Activated CD4-positive, alpha-beta T cell treated with anti-CD3 and anti-CD28 coated beads, Interleukin-2, amount 50 U/mL, for 4 hours (primary cell): ENCODE results near the gene SFRP5.

ENCODE experiments used
- DNase-seq, 2 experiments: peaks; one replicate each; pipeline ENCODE4 v3.0.0-alpha.2; 2020

Gene SFRP5, protein sequence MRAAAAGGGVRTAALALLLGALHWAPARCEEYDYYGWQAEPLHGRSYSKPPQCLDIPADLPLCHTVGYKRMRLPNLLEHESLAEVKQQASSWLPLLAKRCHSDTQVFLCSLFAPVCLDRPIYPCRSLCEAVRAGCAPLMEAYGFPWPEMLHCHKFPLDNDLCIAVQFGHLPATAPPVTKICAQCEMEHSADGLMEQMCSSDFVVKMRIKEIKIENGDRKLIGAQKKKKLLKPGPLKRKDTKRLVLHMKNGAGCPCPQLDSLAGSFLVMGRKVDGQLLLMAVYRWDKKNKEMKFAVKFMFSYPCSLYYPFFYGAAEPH

DNA sequence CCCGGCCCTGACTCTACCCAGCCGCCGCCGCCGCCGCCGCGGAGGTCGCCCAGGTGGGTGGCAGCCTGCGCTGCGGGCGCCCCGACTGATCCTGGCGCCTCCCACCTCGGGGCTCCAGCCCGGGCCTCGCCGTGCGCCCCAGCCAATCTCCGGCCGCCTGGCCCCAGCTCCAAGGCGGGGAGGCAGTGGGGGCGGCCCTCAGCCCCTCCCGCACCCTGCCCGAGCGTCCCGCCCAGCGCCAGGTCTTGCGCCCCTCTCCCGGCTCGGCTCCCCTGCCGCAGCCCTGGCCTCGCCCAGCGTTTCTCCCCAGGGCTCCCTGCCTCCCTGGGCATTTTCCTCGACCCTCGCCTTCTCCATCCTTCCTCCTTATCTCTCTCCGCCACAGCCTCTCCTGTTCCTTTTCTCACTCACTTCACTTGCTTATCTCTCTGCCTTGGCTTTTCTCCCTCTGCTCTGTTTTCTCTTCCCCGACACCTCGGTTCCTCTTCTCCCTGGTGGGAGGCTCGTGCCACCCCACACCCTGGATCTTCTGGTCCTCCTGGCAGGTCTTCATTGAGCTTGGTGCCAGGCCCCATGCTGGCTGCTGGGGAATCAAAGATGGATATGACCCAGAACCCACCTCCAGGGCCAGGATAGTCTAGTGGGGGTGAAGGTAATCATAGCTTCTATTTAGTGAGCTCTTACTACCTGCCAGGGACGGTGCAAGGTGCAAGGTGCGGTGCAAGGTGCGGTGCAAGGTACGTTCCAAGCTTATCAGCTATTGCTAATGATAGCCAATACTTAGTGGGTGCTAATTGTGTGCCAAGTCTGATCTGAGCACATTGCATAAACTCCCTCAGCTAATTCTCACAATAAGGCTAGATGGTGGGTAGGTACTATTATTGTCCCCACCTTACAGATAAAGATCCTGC lies at the start of gene SFRP5:
Gene SFRP5, minus strand, starts transcription at position 87 of the 911 bp plus-strand sequence. CDS start 166 bp downstream, outside the sequence.
- no peak for DNase-seq

DNA sequence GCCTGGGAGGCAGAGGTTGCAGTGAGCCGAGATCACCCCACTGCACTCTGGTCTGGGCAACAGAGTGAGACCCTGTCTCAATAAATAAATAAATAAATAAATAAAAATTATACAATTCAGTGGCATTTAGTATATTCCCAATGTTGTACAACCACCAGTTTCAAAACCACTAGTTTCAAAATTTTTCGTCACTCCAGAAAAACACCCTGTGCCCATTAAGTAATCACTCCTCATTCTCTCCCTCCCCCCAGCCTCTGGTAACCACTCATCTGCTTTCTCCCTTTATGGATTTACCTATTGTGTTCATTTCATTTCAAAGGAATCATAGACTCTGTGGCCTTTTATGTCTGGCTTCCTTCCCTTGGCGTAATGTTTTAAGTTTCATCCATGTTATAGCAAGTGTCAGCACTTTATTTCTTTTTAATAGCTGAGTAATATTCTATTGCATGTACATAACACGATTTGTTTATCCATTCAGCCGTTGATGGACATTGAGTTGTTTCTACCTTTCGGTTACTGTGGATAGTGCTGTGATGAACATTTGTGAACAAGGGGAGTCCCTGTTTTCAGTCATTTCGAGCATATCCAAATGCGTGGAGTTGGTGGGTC lies 48.4 kb upstream of the SFRP5 start:
- no peak for DNase-seq

DNA sequence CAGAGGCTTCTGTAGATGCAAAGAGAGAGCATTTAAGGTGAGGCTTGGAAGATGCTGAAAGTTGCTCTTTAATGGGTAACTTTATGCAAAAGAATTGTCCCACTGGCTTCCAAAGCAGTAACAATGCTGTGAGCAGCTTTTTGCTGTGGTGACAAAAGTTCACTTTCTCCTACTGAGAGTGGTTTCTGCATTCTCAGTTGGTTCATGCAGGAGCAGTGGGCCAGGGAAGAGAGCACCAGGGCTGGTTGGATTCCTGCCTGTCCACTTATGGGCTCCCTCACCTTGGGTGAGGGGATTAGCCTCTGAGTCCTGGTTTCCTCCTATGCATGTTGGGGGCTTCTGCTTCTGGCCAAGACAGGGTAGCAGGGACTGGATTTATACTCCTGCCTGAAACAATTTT lies 46.8 kb upstream of the SFRP5 start:
- no peak for DNase-seq

DNA sequence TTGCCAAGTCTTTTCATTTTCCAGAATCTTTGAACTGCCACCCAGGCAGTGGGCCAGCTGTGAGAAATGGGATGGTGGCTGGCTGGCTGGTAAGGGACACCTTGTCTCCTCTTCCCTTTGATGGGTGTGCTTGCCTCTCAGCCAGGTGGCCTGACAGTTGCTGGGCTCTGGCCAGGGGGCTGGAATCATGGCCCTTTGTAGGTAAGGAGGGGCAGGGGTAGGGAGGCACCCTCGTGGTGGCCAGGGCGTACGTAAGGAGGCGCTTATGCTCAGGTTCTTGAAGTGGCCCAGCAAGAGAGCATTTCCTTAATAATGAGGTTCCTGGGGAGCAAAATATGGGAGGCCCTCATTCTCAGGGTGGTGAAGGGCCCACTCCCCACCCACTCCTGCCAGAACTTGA lies 44.8 kb upstream of the SFRP5 start:
- DNase-seq, result no peak

DNA sequence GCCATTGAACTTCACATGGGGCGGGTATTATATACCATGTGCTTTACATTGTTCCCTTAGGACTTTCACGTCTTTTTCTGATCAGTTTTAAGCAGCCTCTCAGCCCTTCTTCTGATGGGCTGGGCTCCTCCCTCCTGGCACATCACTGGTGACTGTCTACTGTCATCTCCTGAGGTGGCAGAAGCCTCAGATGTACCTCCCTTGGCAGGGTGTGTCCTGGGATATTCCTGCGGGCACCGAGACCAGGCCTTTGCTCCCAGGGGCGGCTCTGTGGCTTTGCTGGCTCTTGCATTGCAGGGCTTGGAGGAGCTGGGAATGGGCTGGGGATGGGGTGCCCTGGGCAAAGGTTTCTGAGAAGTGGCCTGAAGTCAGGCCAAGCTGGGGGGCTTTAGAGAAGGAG lies 43.2 kb upstream of the SFRP5 start:
- no peak for DNase-seq

DNA sequence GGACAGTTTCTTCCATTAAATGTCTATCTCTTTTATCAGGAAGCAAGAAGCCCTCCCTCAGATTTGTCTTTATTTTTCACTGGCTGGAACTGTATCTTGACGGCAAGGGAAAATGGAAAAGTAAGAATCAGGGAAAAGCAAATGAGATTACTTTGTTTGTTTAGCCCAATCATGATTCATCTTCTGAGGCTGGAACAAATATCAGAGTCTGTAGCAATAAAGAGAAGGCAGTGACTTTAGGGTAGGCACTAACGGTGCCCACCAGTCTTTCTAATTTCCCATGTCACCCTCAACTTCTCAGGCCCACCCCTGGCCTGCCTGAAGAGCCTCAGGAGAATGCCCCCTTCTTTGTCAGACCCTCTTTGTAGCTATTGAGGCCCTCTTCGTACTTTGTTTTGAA lies 41.5 kb upstream of the SFRP5 start:
- DNase-seq, result no peak

DNA sequence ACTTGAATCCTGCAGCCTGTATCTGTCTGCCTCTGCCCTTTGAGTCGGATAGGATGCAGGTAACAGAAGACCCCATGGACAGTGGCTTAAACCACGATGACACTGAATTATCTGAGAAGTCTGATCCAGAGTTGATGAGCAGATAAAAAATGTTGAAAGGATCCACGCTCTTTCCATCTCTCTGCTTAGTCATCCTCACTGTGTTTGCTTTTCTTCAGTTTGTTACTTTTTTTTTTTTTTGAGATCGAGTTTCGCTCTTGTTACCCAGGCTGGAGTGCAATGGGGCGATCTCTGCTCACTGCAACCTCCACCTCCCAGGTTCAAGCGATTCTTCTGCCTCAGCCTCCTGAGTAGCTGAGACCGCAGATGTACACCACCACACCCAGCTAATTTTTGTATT lies 40.9 kb upstream of the SFRP5 start:
- no peak for DNase-seq

DNA sequence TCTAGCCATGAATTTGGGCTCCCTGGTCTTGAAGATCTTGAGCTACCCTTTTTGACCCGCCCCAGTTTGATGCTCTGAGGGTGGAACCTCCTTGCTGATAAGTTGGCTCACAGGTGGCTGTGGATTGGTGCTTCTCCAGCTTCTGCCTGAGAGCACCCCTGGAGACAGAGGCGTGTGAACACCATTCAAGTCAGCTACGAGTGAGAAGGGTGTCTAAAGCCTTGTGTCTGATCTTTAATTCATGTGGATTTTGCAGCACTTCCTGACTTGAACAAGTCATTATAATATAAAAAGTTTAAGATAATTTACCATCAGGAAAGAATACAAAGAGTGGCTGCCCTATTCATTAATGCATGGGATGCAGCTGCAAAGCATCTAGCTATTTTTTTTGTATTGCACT lies 40.2 kb upstream of the SFRP5 start:
- no peak for DNase-seq

DNA sequence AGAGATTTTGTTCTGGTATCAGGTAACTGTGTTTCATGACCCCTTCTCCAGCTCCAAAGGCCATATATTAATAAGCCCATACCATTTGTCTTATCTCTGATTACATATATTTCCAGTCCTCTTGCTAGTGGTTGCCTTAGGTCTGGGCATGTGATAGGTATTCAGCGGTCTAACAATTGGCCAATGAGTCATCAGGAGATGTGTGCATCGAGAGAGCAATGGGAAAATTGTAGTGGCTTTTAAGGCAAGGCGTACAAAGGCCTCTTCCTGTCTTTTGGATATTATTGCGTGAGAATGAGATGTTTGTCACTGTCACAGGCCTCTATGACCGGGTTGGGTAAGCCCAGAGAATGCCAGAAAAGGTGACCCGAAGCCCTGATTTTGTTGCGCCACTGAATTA lies 38.6 kb upstream of the SFRP5 start:
- no peak for DNase-seq

DNA sequence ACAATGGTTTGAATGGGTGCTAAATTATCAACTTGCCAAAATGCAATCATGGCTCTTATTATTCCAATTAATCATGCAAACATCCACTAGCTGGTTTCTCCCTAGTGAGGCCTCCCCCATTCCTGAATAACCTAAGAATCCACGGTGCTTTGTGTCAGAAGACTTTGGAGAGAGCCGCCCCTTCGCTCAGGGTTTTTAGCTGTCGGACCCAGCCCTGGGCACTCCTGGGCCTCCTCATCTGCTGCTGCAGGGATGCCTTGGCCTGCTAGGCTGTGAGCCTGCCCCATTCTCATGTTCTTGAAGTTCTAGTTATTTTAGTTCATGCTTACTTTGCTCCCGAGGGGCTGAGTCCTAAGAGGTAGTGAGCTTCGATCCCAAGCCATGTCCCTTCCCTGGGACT lies 34.1 kb upstream of the SFRP5 start:
- no peak for DNase-seq

DNA sequence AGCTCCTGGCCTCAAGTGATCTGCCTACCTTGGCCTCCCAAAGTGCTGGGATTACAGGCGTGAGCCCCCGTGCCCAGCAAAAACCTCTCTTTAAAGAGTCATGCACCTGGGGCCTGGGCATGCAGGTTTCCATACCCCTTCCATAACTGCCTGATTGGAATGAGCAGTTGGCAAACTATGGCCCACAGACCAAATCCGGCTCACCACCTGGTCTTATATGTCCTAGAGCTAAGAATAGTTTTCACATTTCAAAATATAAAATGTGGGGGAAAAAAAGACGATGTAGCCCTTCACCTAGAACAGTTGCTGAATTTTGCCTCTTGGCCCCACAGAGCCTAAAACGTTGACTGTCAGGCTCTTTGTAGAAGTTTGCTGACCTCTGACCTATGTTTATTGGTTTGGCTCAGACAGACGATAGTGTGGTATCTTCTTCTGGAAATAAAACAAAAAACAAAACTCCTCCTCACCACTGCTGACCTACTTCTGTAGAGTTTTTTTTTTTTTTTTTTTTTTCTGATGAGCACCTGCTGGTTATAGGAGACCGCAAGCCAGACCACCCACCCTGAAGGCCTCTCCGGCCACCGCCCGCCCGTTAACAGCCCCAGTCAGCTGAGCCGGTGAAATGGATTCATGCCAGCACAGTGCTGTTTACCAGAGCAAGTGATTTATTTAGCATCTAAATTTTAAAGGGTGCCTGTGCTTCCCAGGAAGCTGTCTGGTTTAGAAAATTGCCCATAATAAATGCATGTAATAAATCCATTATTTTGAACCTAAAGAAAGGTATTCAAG lies 33.5 kb upstream of the SFRP5 start:
- no peak for DNase-seq

DNA sequence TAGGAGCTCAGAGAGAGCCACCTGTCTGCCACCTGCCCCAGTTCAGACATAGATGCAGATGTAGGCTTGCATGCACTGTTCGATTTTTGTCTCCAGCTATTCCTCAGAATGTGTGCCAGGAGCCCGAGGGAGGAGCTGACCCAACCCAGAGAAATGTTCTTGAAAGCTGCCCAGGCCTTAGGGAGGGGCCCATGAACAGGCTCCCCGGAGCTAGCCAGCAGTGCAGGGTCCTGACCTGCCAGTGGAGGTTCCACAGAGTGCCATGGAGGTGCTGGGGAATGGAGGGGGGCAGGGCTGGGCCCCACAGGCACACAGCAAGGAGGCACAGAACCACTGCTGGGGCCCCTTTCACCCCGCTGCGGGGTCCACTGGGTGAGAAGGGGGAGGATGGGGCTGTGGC lies 29.6 kb upstream of the SFRP5 start:
- DNase-seq, result no peak

DNA sequence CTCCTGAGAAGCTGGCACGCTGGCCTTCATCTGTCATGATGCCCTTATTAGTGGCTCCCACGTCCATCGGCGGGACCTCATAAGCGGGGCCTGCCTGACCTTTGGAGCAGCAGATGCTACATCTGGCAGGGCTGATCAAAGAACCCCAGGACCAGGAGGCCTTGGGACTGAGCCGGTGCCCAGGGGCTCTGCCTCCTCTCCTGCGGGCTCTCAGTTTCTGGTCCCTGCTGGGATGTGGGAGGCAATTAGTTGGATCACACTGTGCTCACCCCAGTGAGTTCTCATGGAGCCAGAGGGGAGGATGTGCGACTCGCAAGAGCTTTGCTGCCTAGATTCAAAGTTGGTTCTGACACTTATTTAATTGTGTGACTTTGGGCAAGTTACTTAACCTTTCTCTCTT lies 28.7 kb upstream of the SFRP5 start:
- DNase-seq, result no peak

DNA sequence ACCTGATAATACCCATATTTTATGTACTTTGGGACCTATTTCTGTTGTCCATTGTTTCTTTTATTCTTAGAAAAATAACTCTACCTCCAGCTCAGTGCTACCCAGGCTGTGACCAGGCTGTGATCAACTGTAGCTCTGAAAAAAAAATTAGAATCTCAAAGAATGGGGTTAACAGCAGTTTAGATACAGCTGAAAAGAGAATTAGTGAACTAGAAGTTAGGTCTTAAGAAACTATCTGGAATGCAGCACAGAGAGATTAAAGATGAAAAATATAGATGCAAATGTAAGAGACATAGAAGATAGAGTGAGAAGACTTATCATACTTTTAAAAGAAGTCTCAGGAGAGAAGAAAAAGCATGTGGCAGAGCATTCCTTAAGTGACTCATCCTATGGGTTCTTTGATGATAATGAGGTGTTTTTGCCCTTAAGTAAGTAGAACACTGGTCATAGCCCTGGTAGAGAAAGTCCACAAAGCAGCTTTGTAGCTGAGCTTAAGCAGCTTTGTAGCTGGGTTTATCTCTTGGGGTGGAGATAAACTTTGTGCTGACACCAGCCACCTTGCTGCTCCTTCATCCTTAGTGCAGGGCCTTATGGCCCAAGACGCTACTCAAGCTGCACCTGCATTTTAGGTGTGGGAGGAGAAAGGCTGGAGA lies 27.3 kb upstream of the SFRP5 start:
- DNase-seq, result no peak

DNA sequence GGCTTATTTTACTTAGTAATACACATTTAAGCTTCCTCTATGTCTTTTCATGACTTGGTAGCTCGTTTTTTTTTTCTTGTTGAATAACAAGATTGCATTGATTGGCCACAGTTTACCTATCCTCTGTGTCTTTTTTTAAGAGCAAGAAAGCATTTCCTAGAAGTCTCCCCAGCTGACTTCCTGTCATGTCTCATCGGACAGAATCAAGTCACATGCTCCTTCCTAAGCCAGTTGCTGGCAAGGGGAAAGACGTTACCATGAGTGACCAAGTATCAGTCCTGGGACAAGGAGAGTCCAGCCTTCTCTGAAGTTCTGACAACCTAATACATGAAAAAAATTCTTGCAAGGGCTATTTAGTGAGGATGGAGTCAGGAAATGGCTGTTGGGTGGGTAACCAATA lies 24.9 kb upstream of the SFRP5 start:
- no peak for DNase-seq

DNA sequence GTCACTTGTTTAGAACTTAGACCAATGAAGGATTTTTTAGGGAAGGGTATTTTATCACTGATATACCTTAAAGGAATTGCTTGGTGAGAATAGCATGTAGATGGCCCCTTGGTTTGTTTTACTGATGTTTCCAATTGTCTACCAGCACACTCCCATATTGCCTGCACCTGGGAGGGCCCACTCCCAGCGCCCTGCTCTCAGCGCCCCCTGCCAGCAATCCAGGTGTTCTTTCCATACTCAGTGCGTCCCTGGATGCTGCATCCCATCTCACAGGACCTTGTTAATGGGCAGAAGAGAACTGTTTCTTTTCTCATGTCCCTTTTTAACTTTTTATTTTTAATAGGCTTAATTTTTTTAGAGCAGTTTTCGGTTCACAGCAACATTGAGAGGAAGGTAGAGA lies 24.1 kb upstream of the SFRP5 start:
- no peak for DNase-seq

DNA sequence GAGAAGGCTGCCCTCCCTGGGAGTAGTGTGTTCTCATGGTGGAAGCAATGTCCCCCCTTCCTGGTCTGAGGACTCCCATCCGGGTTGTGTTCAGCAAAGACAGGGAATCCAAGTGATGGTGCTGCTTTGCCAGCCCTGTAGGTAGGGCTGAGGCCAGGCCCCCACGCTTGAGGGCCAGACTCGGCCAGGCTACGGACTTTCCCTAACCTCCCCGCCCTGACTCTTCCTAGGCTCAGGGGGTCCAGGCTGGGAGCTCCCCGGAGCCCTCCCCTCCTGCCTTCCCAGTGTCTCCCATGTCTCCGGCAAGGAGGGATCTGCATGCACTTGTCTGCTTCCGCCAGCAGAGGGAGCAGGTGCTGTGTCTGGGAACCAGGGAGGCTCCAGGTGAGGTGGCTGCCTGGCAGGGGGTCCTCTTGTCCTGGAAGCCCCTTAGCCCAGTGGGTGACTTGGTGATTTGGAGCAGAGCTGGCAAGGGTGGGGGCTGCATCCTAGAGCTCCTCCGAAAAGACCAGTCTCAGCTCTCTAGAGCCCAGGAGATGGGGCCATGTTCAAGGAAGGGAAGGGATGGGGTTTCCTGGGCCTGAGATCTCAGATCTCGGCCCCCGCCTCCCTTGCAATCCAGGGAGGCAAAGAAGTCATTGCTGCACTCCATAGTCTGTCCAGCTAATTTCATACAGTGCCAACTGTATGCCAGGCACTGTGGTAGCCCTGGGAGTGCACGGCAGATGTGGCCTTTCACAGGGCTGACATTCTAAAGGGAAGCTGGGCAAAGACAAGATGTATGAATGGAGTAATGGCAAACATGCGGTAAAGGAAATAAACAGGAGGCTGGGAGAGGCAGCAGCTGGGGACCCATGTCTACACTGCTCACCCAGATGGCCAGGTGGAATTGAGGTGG lies 20.3 kb upstream of the SFRP5 start:
- peak; percentile 66 to 70 for DNase-seq

DNA sequence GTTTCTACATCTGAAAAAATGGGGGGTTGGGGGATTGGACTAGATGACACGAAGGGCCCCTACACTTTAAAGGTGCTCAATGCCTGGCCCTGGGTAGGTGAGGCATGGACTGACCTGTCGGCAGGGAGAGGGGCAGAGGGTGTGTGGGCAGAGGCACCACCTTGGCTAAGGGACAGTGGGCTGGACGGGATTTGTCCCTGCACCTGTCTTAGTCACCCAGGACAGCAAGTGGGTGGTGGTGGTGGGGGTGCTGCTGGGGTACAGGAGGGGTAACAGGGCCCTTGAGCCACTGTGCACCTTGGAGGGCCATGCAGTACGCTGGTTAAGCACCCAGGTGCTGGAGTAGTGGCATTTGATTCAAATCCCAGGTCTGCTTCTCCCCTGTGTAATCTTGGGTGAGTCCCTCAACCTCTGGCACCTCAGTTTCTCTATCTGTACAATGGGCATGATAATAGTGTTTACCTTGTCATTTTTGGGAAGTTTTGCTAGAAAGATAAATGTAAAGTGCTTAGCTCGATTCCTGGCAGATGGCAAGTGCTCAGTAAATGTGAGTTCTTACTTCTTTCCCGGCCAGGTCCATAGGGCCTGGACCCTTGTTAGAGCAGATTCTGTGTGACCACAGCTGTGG lies 18.1 kb upstream of the SFRP5 start:
- DNase-seq, result no peak

DNA sequence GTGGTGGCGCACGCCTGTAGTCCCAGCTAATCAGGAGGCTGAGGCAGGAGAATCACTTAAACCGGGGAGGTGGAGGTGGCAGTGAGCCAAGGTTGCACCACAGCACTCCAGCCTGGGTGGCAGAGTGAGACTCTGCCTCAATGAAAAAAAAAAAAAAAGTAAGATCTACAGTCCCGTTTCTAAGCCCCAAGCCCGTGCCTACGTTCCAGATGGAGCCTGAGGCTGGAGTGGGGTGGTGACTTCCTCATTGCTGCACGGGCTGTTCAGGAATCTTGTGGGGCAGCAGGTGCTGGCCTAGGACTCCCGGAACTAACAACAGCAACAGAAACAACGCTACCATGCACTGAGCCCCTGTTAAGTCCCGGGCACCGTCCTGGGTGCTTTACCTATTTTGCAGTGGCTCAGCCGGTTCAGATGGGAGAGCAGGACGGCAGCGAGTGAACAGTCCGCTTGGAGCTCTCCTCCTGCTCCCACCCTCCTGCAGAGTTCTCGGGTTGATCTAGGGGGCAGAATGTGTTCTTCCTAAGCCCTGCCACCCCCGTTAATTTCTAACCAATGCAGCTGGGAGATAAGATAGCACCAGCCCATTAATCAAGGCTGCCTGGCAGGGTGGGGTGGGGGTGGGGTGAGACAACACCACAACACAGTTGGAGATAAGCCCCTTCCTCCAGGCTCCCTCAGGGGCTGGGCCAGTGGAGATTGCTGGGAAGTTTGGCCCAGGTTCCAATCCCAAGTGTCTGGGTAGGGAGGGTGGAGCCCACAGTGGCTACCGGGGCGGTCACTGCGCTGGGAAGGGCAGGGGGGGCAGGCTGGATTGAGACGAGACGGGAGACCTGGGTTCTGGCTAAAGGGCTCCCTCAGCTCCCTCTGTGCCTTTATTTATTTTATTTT lies 17.0 kb upstream of the SFRP5 start:
- DNase-seq, result no peak

DNA sequence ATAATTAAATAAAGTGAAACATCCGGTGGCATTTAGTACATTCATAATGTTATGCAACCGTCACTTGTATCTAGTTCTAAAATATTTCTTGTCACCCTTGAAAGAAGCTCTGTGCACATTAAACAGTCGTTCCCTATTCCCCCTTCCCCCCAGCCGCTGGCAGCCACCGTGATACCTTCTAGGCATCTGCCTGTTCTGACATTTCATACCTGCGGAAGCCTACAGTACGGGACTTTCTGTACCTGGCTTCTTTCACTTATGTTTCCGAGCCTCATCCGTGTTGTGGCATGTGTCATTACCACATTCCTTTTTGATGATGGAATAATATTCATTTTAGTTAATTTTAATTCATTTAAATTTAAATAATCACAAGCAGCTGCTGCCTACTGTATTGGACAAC lies 13.9 kb upstream of the SFRP5 start:
- DNase-seq, result no peak
